K562 (cell line): ENCODE data around the gene TAAR1. TPM values are rescaled to one million over a fixed set of nuclear protein-coding genes. Genes with fewer than 3 reads are reported as not detected.

Experiments used
- ATAC-seq: fragments of 200-7000 bp; cut with Tn5 transposase; 3 replicates; pipeline ENCODE4 v1.9.1; 2020; ENCODE audit warnings: moderate library complexity
- BruUV-seq: library from RNA; stranded (reverse); fragments of 400-500 nt; replicated peaks from 2 replicates; lab custom pipeline; 2021; lab: Mats Ljungman, UMichigan
- CTCF ChIA-PET: fragments of 300-600 bp; formaldehyde crosslinking; extraction: SDS; loops from one replicate; lab custom pipeline; 2021; ENCODE audit warnings: low intra/inter-chr PET ratio; lab: Yijun Ruan, JAX
- POLR2A ChIA-PET: fragments of 300-600, 350-650 bp; sonication (Branson Sonifier 250); formaldehyde crosslinking; extraction: SDS; loops from one replicate; lab custom pipeline; 2021; ENCODE audit warnings: antibody characterized with exemption, inconsistent platforms; lab: Yijun Ruan, JAX
- DNase-seq, 4 experiments: peaks; one replicate each; pipeline versions ENCODE4 v3.0.0 to v3.0.0-alpha.2; 2011 to 2018; ENCODE audit warnings: low spot score in 3 of 4, mixed read lengths in 3 of 4; ENCODE audit errors: extremely low read depth in 1 of 4
- FAIRE-seq: peaks from 2 replicates; lab custom pipeline; 2011; peaks lifted over from hg19 to GRCh38; lab: Jason Lieb, UNC
- H2AFZ ChIP-seq: 2 replicates; pipeline ENCODE4 v1.6.0; 2011; ENCODE audit warnings: low read depth, low read length, control low read depth, inconsistent platforms
- H3K27ac ChIP-seq: fragments of 200-600 bp; 3 replicates; pipeline ENCODE4 v1.8.0; 2011; ENCODE audit warnings: low read depth, mild to moderate bottlenecking, control low read depth, inconsistent platforms, low read length, moderate library complexity, mixed read lengths; ENCODE audit errors: extremely low read depth
- H3K27me3 ChIP-seq, 2 experiments: fragments of 300-600 bp in 1 of 2; 2 replicates in 1 of 2; 3 replicates in 1 of 2; pipeline versions ENCODE4 v1.6.0 to v1.8.0; 2011; ENCODE audit warnings: inconsistent platforms in 2 of 2, low read length in 2 of 2, mild to moderate bottlenecking in 1 of 2, mixed read lengths in 1 of 2, moderate library complexity in 1 of 2; ENCODE audit not compliant: control insufficient read depth in 2 of 2, insufficient read depth in 2 of 2
- H3K36me3 ChIP-seq: fragments of 300-600 bp; 3 replicates; pipeline ENCODE4 v1.8.0; 2011; ENCODE audit warnings: mild to moderate bottlenecking, low read length, inconsistent platforms; ENCODE audit not compliant: control insufficient read depth, insufficient read depth
- H3K4me1 ChIP-seq, 2 experiments: fragments of 200-600 bp in 1 of 2; replicated peaks in 1 of 2; 2 replicates in 1 of 2; 3 replicates in 1 of 2; pipeline versions ENCODE4 v1.5.1 to v1.8.0; 2011; ENCODE audit warnings: inconsistent platforms in 2 of 2, low read length in 2 of 2, mild to moderate bottlenecking in 1 of 2, mixed read lengths in 1 of 2, moderate library complexity in 1 of 2; ENCODE audit not compliant: control insufficient read depth in 2 of 2, insufficient read depth in 2 of 2
- H3K4me2 ChIP-seq: 2 replicates; pipeline ENCODE4 v1.6.1; 2011; ENCODE audit warnings: low read length, control low read depth, inconsistent platforms, mixed read lengths; ENCODE audit not compliant: insufficient read depth
- H3K4me3 ChIP-seq: fragments of 200-600 bp; sonication (generic), shearing (Covaris generic); 2 replicates; pipeline ENCODE4 v1.5.1; 2016; ENCODE audit warnings: control low read depth, inconsistent platforms
- H3K79me2 ChIP-seq: fragments of 200-600 bp; 3 replicates; pipeline ENCODE4 v1.8.0; 2011; ENCODE audit warnings: low read length, inconsistent platforms; ENCODE audit not compliant: control insufficient read depth, insufficient read depth
- H3K9ac ChIP-seq, 2 experiments: 2 replicates each; pipeline versions ENCODE4 v1.6.0 to v1.6.1; 2011; ENCODE audit warnings: low read depth in 2 of 2, low read length in 2 of 2, control low read depth in 1 of 2, inconsistent platforms in 1 of 2, mild to moderate bottlenecking in 1 of 2, mixed read lengths in 1 of 2; ENCODE audit not compliant: insufficient read depth in 1 of 2
- H3K9me1 ChIP-seq: one replicate; pipeline ENCODE4 v1.6.0; 2011; ENCODE audit warnings: inconsistent platforms, mild to moderate bottlenecking, low read length, moderate library complexity; ENCODE audit not compliant: control insufficient read depth, insufficient read depth
- H3K9me3 ChIP-seq: replicated peaks from 2 replicates; pipeline ENCODE4 v1.5.1; 2011; ENCODE audit warnings: low read depth, low read length, inconsistent platforms; ENCODE audit not compliant: control insufficient read depth, insufficient read depth
- H4K20me1 ChIP-seq: replicated peaks from 2 replicates; pipeline ENCODE4 v1.6.1; 2011; ENCODE audit warnings: low read length, inconsistent platforms, mixed read lengths; ENCODE audit not compliant: control insufficient read depth, insufficient read depth
- SP1 ChIP-seq: sonication (generic); formaldehyde crosslinking; IDR thresholded peaks from 2 replicates; pipeline ENCODE4 v1.8.1; 2022; ENCODE audit warnings: mild to moderate bottlenecking, missing genetic modification reagents
- WGBS: fragments of 100-300 bp; shearing (Covaris generic); methylation state at CpG from one replicate; pipeline ENCODE4 v1.1.6; 2016; ENCODE audit warnings: low coverage, mixed read lengths; ENCODE audit not compliant: insufficient coverage; ENCODE audit errors: missing lambda C conversion rate; 5-methylcytosine and 5-hydroxymethylcytosine counted together
- in situ Hi-C: fragments of 300-500 bp; cut with MboI; formaldehyde crosslinking; loops from 4 replicates; pipeline ENCODE4 v1.15.0; 2018; ENCODE audit warnings: inconsistent platforms, mixed read lengths
- intact Hi-C: fragments of 100-400 bp; cut with micrococcal nuclease; formaldehyde crosslinking; loops from 2 replicates; pipeline ENCODE4 v1.14.2; 2022
- polyA plus RNA-seq, 8 experiments: library from polyadenylated mRNA; depleted of rRNA in 4 of 8; stranded (reverse) in 5 of 8; unstranded in 3 of 8; fragments of >200 nt; fragmentation: Nextera tagmentation in 2 of 8; fragmentation: Illumina TruSeq in 1 of 8; extraction: Ambion mirVana in 2 of 8; extraction: Trizol in 1 of 8; gene quantifications; 2 replicates each; pipeline versions ENCODE4 v1.2.1 to v1.2.3, GENCODE V29; 2011 to 2014; ENCODE audit warnings: inconsistent platforms in 1 of 8, missing spikeins in 1 of 8
- total RNA-seq, 7 experiments: library from RNA; depleted of rRNA in 6 of 7; stranded (reverse); fragments of >200 nt in 6 of 7; fragmentation: Illumina TruSeq in 2 of 7; extraction: Trizol in 2 of 7; gene quantifications; 2 replicates each; pipeline versions ENCODE4 v1.2.1 to v1.2.3, GENCODE V29; 2011 to 2021; ENCODE audit warnings: low replicate concordance in 1 of 7
- TF ChIP-seq, protein P1 (sequence below): fragments of 250-450 bp; sonication (Bioruptor Pico); IDR thresholded peaks from 2 replicates; pipeline ENCODE4 v1.8.0; 2022; ENCODE audit warnings: moderate library complexity, mild to moderate bottlenecking, inconsistent platforms
- TF ChIP-seq, protein P2 (sequence below), 2 experiments: fragments of 450-650 bp in 1 of 2; sonication (generic) in 1 of 2; formaldehyde crosslinking in 1 of 2; IDR thresholded peaks in 1 of 2; conservative IDR thresholded peaks in 1 of 2; 2 replicates each; pipeline versions ENCODE4 v1.6.1 to v1.8.1; 2016 to 2023; ENCODE audit warnings: mild to moderate bottlenecking in 2 of 2, moderate library complexity in 2 of 2, inconsistent platforms in 1 of 2, missing genetic modification reagents in 1 of 2

The TAAR1 gene
- total and polyA plus RNA-seq, 9 of the 15 experiments (the other 6 are each of a cell fraction or from before 2014, with no cell fraction given) = not detected

DNA sequence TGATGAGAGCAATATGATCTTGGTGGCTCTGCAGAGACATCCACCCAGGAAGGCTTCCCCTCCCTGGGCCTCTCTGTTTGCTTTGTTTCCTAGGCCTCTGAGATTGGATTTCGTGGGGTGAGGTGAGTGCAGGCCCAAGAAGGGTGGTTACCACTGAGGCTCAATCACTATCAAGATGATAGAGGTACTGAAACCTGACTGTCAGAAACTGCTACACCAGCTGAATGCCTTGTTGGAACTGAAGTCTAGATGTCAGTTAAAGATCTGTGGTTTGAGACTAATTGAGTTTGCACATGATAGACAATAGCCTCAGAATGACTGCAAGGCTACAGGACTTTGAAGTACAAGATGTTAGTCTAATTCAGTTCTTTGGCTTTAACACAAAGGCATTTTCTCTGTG lies 39.6 kb upstream of the TAAR1 start:
- Histone ChIP-seq H2AFZ (no peak overlapping the region), H3K9me3 (no peaks in the 10 kb centered on the region), H3K9ac (no peak overlapping the region), H3K27me3 (no peaks in the 10 kb centered on the region), H3K4me2 (no peak overlapping the region), H3K36me3 (no peaks in the 10 kb centered on the region), H4K20me1 (no peaks in the 10 kb centered on the region), H3K9me1 (no peaks in the 10 kb centered on the region), H3K27ac (no peak overlapping the region), H3K4me3 (no peak overlapping the region), H3K79me2 (no peaks in the 10 kb centered on the region), H3K4me1 (no peaks in the 10 kb centered on the region)
- in situ Hi-C loops = no loop called here
- CTCF ChIA-PET = no interaction called here
- no peak for FAIRE-seq
- 0% methylated on average over 1 of the region's 1 CpG for WGBS
- no peak for DNase-seq
- TF ChIP-seq, protein P1, sequence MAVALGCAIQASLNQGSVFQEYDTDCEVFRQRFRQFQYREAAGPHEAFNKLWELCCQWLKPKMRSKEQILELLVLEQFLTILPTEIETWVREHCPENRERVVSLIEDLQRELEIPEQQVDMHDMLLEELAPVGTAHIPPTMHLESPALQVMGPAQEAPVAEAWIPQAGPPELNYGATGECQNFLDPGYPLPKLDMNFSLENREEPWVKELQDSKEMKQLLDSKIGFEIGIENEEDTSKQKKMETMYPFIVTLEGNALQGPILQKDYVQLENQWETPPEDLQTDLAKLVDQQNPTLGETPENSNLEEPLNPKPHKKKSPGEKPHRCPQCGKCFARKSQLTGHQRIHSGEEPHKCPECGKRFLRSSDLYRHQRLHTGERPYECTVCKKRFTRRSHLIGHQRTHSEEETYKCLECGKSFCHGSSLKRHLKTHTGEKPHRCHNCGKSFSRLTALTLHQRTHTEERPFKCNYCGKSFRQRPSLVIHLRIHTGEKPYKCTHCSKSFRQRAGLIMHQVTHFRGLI (CRISPR knock-in tag) = no peak
- POLR2A ChIA-PET = no interaction called here
- no TSS peak for BruUV-seq
- intact Hi-C loops = no loop called here
- ATAC-seq = no peak

DNA sequence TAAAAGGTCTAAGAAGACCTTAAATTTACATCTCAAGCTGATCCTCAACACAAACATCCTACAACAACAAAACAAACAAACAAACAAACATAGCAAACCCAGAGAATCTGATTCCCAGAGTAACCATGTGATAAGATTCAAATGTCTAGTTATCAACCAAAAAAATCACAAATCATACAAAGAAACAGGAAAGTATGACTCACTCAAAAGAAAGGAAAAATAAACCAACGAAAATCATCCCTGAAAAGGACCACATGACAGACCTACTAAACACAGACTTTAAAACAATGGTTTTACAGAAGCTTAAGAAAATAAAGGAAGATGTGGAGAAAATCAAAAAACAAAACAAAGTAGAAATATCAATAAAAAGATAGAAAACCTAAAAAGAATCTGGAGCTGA lies 36.8 kb upstream of the TAAR1 start:
- no TSS peak for BruUV-seq
- FAIRE-seq = no peak
- POLR2A ChIA-PET = no interaction called here
- no peaks in the 10 kb centered on the region for H3K27me3 ChIP-seq
- H3K27ac ChIP-seq = no peak overlapping the region
- WGBS = 0% methylated on average over 1 of the region's 1 CpG
- no peak overlapping the region for H3K9ac ChIP-seq
- no peaks in the 10 kb centered on the region for H3K36me3 ChIP-seq
- H3K9me3 ChIP-seq = no peaks in the 10 kb centered on the region
- H3K4me1 ChIP-seq = no peaks in the 10 kb centered on the region
- H3K4me3 ChIP-seq = no peak overlapping the region
- H3K79me2 ChIP-seq = no peaks in the 10 kb centered on the region
- H2AFZ ChIP-seq = no peak overlapping the region
- in situ Hi-C loops = no loop called here
- H4K20me1 ChIP-seq = no peaks in the 10 kb centered on the region
- H3K9me1 ChIP-seq = no peaks in the 10 kb centered on the region
- no peak for ATAC-seq
- TF ChIP-seq SP1 (CRISPR knock-in tag) = no peak
- TF ChIP-seq, protein P2, sequence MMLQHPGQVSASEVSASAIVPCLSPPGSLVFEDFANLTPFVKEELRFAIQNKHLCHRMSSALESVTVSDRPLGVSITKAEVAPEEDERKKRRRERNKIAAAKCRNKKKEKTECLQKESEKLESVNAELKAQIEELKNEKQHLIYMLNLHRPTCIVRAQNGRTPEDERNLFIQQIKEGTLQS (IDR thresholded peaks at IDR 0.05) = 0 out of 2 replicates have a peak, but pooled peaks have one; percentile 8
- TF ChIP-seq, protein P2 (CRISPR knock-in tag; conservative IDR thresholded peaks at IDR 0.05) = no peak
- CTCF ChIA-PET = no interaction called here
- DNase-seq = no peak
- intact Hi-C loops = no loop called here
- no peak overlapping the region for H3K4me2 ChIP-seq
